Measurements from ENCODE around the gene NPDC1.

DNA sequence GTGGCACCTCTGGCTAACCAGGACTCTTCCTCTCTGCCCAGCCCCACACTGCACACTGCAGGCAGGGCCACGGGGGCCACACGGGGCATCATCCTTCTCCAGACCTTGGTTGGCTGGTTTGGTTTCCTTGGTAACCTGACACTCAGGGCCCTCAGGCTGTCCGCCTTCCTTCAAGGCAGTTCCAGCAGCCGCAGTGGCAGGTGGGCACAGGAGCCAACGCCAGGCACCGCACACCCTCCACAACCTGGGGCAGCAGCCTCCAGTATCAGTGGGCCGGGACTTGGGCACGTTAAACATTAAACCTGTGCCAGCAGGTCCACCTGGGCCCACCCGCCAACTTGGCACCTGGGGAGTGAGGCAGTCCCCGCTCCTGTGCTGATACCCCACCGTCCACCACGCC, 1.9 kb downstream of the NPDC1 start:
- no peak for TF ChIP-seq POLR2A (IDR thresholded peaks at IDR 0.05; ENCODE audit: low read length)
- no peak for TF ChIP-seq GATA1 (IDR thresholded peaks at IDR 0.05; ENCODE audit: low read depth, low read length)
